ENCODE data around the gene AMOTL1. TPM values are rescaled to one million over a fixed set of nuclear protein-coding genes. Genes with fewer than 3 reads are reported as not detected.

The AMOTL1 gene
- total RNA-seq, result 10 to 100 TPM in 6 of 8 experiments, 1 to 10 TPM in 2; 4.8 to 89.6 (median 22.6) TPM

GRCh38 chr11:94767701-94768601 is at the start of gene AMOTL1:
TSS of gene AMOTL1 (plus strand) at chr11:94768356. CDS start at chr11:94768512, 156 bp downstream.
- 0 to 27% (median 9%) methylated on average over 1 to 20 of the region's 57 CpGs; no CpG with 5 or more reads in 2 of the 10 experiments for WGBS, 10 experiments

GRCh38 chr11:94719876-94720275 is 48.3 kb upstream of the AMOTL1 start:
- 67 to 100% (median 90%) methylated on average over 1 to 3 of the region's 3 CpGs; no CpG with 5 or more reads in 3 of the 10 experiments for WGBS, 10 experiments
- in situ Hi-C loops (cut with MboI; ENCODE audit: low pct_unique_long_range_greater_than_20kb in 2 of 9, low sequenced_read_pairs in 9 of 9, unreplicated experiment in 9 of 9), result no loop called here
- no peak for ATAC-seq (replicated peaks in 6 of 8)

More at GRCh38 chr11:94767701-94768601, at the start of gene AMOTL1:
- ATAC-seq (replicated peaks in 6 of 8), result peak; percentile 83 to 96 (median 95)
- Histone ChIP-seq H3K27ac (peak within 1 kb of the TSS; percentile 52 to 70), H3K4me1 (replicated peaks in 1 of 2) (peaks cover 12 to 25% of the 10 kb centered on the region in 2 donors), H3K4me3 (peak within 1 kb of the TSS; percentile 73 to 91 (median 85))
- in situ Hi-C loops (cut with MboI; ENCODE audit: low pct_unique_long_range_greater_than_20kb in 2 of 9, low sequenced_read_pairs in 9 of 9, unreplicated experiment in 9 of 9), result no loop called here

GRCh38 chr11:94721565-94722292 is 46.4 kb upstream of the AMOTL1 start:
- in situ Hi-C loops (cut with MboI; ENCODE audit: low pct_unique_long_range_greater_than_20kb in 2 of 9, low sequenced_read_pairs in 9 of 9, unreplicated experiment in 9 of 9), result no loop called here
- Histone ChIP-seq H3K4me3 (no peak overlapping the region), H3K27ac (no peak overlapping the region), H3K4me1 (replicated peaks in 1 of 2) (no peaks in the 10 kb centered on the region)
- 65 to 90% (median 83%) methylated on average over 1 to 2 of the region's 2 CpGs; no CpG with 5 or more reads in 3 of the 10 experiments for WGBS, 10 experiments
- no peak for ATAC-seq (replicated peaks in 6 of 8)

More at GRCh38 chr11:94719876-94720275, 48.3 kb upstream of the AMOTL1 start:
- H3K27ac ChIP-seq, result no peak overlapping the region
- no peaks in the 10 kb centered on the region for H3K4me1 ChIP-seq (replicated peaks in 1 of 2)
- H3K4me3 ChIP-seq, result no peak overlapping the region

GRCh38 chr11:94722735-94723134 is 45.4 kb upstream of the AMOTL1 start:
- in situ Hi-C loops (cut with MboI; ENCODE audit: low pct_unique_long_range_greater_than_20kb in 2 of 9, low sequenced_read_pairs in 9 of 9, unreplicated experiment in 9 of 9), result no loop called here
- H3K4me1 ChIP-seq (replicated peaks in 1 of 2), result no peaks in the 10 kb centered on the region
- no peak overlapping the region for H3K27ac ChIP-seq
- ATAC-seq (replicated peaks in 6 of 8), result no peak
- 60 to 100% (median 82%) methylated on average over 1 of the region's 1 CpG; no CpG with 5 or more reads in 1 of the 10 experiments for WGBS, 10 experiments
- no peak overlapping the region for H3K4me3 ChIP-seq

GRCh38 chr11:94725097-94725496 is 43.1 kb upstream of the AMOTL1 start:
- 0 to 100% (median 90%) methylated on average over 1 of the region's 2 CpGs; no CpG with 5 or more reads in 6 of the 10 experiments for WGBS, 10 experiments
- Histone ChIP-seq H3K27ac (no peak overlapping the region), H3K4me3 (no peak overlapping the region), H3K4me1 (replicated peaks in 1 of 2) (no peaks in the 10 kb centered on the region)
- peak in 2 of 8 experiments; percentile 73 to 88 for ATAC-seq (replicated peaks in 6 of 8)
- in situ Hi-C loops (cut with MboI; ENCODE audit: low pct_unique_long_range_greater_than_20kb in 2 of 9, low sequenced_read_pairs in 9 of 9, unreplicated experiment in 9 of 9), result no loop called here

- Histone ChIP-seq H3K4me1 (replicated peaks in 1 of 2) (no peaks in the 10 kb centered on the region), H3K27ac (no peak overlapping the region), H3K4me3 (no peak overlapping the region)
- no peak for ATAC-seq (replicated peaks in 6 of 8)
- WGBS, 10 experiments, result 0 to 100% (median 80%) methylated on average over 1 to 2 of the region's 2 CpGs; no CpG with 5 or more reads in 1 of the 10 experiments
- in situ Hi-C loops (cut with MboI; ENCODE audit: low pct_unique_long_range_greater_than_20kb in 2 of 9, low sequenced_read_pairs in 9 of 9, unreplicated experiment in 9 of 9), result no loop called here
These were observed 40.3 kb upstream of the AMOTL1 start for GRCh38 chr11:94727819-94728218.

- Histone ChIP-seq H3K27ac (no peak overlapping the region), H3K4me3 (no peak overlapping the region), H3K4me1 (replicated peaks in 1 of 2) (no peaks in the 10 kb centered on the region)
- ATAC-seq (replicated peaks in 6 of 8), result no peak
- in situ Hi-C loops (cut with MboI; ENCODE audit: low pct_unique_long_range_greater_than_20kb in 2 of 9, low sequenced_read_pairs in 9 of 9, unreplicated experiment in 9 of 9), result no loop called here
- 0 to 100% (median 71%) methylated on average over 1 of the region's 1 CpG; no CpG with 5 or more reads in 5 of the 10 experiments for WGBS, 10 experiments
These were observed 39.6 kb upstream of the AMOTL1 start for GRCh38 chr11:94728541-94728940.

- ATAC-seq (replicated peaks in 6 of 8), result no peak
- Histone ChIP-seq H3K4me1 (replicated peaks in 1 of 2) (no peaks in the 10 kb centered on the region), H3K4me3 (no peak overlapping the region), H3K27ac (no peak overlapping the region)
- 50 to 100% (median 85%) methylated on average over 1 to 7 of the region's 7 CpGs; no CpG with 5 or more reads in 1 of the 10 experiments for WGBS, 10 experiments
- in situ Hi-C loops (cut with MboI; ENCODE audit: low pct_unique_long_range_greater_than_20kb in 2 of 9, low sequenced_read_pairs in 9 of 9, unreplicated experiment in 9 of 9), result no loop called here
These were observed 39.0 kb upstream of the AMOTL1 start for GRCh38 chr11:94728966-94729751.

GRCh38 chr11:94730153-94730552 is 38.0 kb upstream of the AMOTL1 start:
- 57 to 100% (median 100%) methylated on average over 1 of the region's 1 CpG; no CpG with 5 or more reads in 7 of the 10 experiments for WGBS, 10 experiments
- in situ Hi-C loops (cut with MboI; ENCODE audit: low pct_unique_long_range_greater_than_20kb in 2 of 9, low sequenced_read_pairs in 9 of 9, unreplicated experiment in 9 of 9), result loop anchor here in 1 of 9 experiments (10.0 kb wide), 1 partner anchor 105 kb away; no protein-coding TSS in a partner anchor
- Histone ChIP-seq H3K4me1 (replicated peaks in 1 of 2) (peaks cover 0 to 8% of the 10 kb centered on the region in 2 donors), H3K4me3 (no peak overlapping the region), H3K27ac (no peak overlapping the region)
- ATAC-seq (replicated peaks in 6 of 8), result peak in 1 of 8 experiments; percentile 31

- H3K4me3 ChIP-seq, result no peak overlapping the region
- peaks cover 0 to 8% of the 10 kb centered on the region in 2 donors for H3K4me1 ChIP-seq (replicated peaks in 1 of 2)
- H3K27ac ChIP-seq, result no peak overlapping the region
- in situ Hi-C loops (cut with MboI; ENCODE audit: low pct_unique_long_range_greater_than_20kb in 2 of 9, low sequenced_read_pairs in 9 of 9, unreplicated experiment in 9 of 9), result loop anchor here in 1 of 9 experiments (10.0 kb wide), 1 partner anchor 107 kb away; no protein-coding TSS in a partner anchor
- ATAC-seq (replicated peaks in 6 of 8), result peak; percentile 42 to 99 (median 70)
- WGBS, 10 experiments, result 20 to 67% methylated on average over 1 of the region's 3 CpGs; no CpG with 5 or more reads in 8 of the 10 experiments
These were observed 36.1 kb upstream of the AMOTL1 start for GRCh38 chr11:94731880-94732601.

GRCh38 chr11:94732617-94733281 is 35.4 kb upstream of the AMOTL1 start:
- WGBS, 10 experiments, result 81 to 100% (median 93%) methylated on average over 1 to 7 of the region's 7 CpGs; no CpG with 5 or more reads in 1 of the 10 experiments
- no peak for ATAC-seq (replicated peaks in 6 of 8)
- H3K4me3 ChIP-seq, result no peak overlapping the region
- no peak overlapping the region for H3K27ac ChIP-seq
- in situ Hi-C loops (cut with MboI; ENCODE audit: low pct_unique_long_range_greater_than_20kb in 2 of 9, low sequenced_read_pairs in 9 of 9, unreplicated experiment in 9 of 9), result loop anchor here in 1 of 9 experiments (10.0 kb wide), 1 partner anchor 108 kb away; no protein-coding TSS in a partner anchor
- H3K4me1 ChIP-seq (replicated peaks in 1 of 2), result peaks cover 0 to 8% of the 10 kb centered on the region in 2 donors
